ENCODE measurements around the gene GATAD2A.

GATAD2A gene

DNA sequence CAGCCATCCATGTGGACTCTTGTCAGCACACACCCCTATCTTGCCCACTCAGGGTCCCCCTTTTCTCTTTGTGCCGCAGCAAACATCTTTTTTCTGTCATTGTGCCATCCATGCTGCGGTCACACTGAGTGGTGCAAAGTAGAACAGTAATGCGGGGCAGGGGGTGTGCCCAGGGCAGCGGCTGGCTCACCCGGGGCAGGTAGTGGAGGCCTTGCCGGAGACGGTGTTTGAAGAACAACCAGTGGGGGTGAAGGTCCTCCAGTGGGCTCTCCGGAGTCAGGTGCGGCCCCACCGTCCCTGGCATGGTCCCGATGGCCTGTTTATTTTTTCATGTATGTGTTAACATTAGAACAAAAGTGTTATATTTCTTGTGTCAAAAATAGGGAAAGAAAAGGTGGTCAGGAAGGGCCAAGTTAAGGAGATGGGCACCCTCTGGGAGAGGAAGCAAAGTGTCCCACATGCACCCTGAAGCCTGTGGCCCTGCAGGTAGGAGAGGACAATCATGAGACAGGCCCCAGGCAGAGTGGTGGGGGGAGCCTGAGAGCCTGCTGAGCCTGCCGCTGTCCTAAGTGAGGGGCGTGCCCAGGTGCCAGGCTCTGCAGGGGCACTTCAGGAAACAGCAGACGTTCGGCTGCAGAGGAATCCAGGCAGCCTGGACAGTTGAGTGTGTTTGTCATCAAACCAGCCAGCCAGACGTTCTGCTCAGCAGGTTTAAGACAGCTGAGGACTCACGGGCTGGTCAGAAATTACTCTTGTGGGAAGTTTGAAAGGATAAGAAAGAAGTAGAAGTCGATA is 97.5 kb downstream of the GATAD2A start:
- H3K4me3 ChIP-seq (ENCODE audit: low read depth, low read length) = no peak overlapping the region

DNA sequence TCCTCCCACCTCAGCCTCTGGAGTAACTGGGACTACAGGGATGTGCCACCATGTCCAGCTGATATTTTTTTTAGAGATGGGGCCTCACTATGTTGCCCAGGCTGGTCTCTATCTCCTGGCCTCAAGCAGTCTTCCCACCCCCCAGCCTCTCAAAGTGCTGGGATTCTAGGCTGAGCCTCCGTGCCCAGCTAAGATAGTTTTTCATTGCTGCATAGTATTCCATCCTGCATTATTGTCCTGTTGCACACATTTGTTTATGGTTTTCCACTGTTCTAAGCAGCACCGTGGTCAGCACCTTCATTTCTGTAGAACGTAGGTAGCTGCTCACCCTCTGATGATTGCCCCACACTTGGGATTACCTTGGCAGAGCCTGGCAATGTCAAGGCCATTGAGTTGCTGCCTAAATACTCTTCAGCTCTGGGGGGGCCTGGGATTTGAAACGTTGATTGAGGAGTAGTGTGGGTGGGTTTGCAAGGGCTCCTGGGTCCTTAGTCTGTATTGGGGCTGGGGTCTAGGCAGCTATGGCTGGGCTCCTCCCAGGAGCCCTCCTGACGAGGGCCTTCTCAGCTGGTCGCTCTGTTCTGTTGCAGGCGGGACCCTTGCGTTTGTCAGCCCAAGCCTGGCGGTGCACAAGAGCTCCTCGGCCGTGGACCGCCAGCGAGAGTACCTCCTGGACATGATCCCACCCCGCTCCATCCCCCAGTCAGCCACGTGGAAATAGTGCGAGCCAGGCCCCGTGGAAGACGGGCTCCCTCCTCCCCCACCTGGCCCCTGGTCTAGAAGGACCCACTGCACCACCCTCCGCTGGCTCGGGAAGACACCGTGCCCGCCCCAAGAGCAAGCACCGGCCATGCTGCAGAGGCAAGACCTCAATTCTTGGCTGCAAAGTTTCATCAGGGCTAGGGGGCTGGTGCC is 99.5 kb downstream of the GATAD2A start:
- WGBS (ENCODE audit: extremely low coverage, insufficient coverage, insufficient read length) = no CpG with 5 or more reads among the region's 23 CpGs
- Histone ChIP-seq H3K4me1 (ENCODE audit: control insufficient read depth in 1 of 2, insufficient read depth in 2 of 2, low read length in 2 of 2) (no peaks in the 10 kb centered on the region), H3K14ac (ENCODE audit: low read length) (no peak overlapping the region), H4K12ac (ENCODE audit: low read depth, low read length) (no peak overlapping the region), H3K27ac (ENCODE audit: low read depth, low read length) (no peak overlapping the region), H3K79me2 (ENCODE audit: control insufficient read depth, insufficient read depth, low read length, poor library complexity) (no peaks in the 10 kb centered on the region), H4K91ac (ENCODE audit: low read depth, low read length) (no peak overlapping the region), H2AK5ac (ENCODE audit: low read length) (no peak overlapping the region), H3K4ac (ENCODE audit: low read depth, low read length) (no peak overlapping the region), H3K9me3 (ENCODE audit: insufficient read depth, low read depth, low read length) (peaks cover 1% of the 10 kb centered on the region), H2AFZ (ENCODE audit: insufficient read depth, low read length, poor library complexity) (no peak overlapping the region), H3K36me3 (ENCODE audit: control insufficient read depth in 1 of 2, insufficient read depth in 2 of 2, low read length in 2 of 2) (peaks cover 74 to 77% of the 10 kb centered on the region in 2 experiments), H4K8ac (ENCODE audit: low read depth, low read length) (no peak overlapping the region), H3K18ac (ENCODE audit: low read length) (no peak overlapping the region), H3K4me3 (ENCODE audit: low read depth, low read length) (no peak overlapping the region), H2BK5ac (ENCODE audit: low read depth, low read length, poor library complexity) (no peak overlapping the region), H3K79me1 (ENCODE audit: low read length) (no peaks in the 10 kb centered on the region), H3K9ac (ENCODE audit: low read length) (no peak overlapping the region), H3K23ac (ENCODE audit: low read length) (no peak overlapping the region), H2BK12ac (ENCODE audit: low read length) (no peak overlapping the region), H3K27me3 (ENCODE audit: insufficient read depth, low read length) (no peaks in the 10 kb centered on the region), H3K4me2 (ENCODE audit: low read length) (no peak overlapping the region), H2BK120ac (ENCODE audit: insufficient read depth, low read length, poor library complexity) (no peak overlapping the region)
- DNase-seq = no peak

More for the DNA sequence above, 97.5 kb downstream of the GATAD2A start:
- Histone ChIP-seq H3K9ac (ENCODE audit: low read length) (no peak overlapping the region), H3K79me1 (ENCODE audit: low read length) (no peaks in the 10 kb centered on the region), H3K4ac (ENCODE audit: low read depth, low read length) (no peak overlapping the region), H4K8ac (ENCODE audit: low read depth, low read length) (no peak overlapping the region), H2AK5ac (ENCODE audit: low read length) (no peak overlapping the region), H3K27me3 (ENCODE audit: insufficient read depth, low read length) (no peaks in the 10 kb centered on the region), H4K91ac (ENCODE audit: low read depth, low read length) (no peak overlapping the region), H3K18ac (ENCODE audit: low read length) (no peak overlapping the region), H3K79me2 (ENCODE audit: control insufficient read depth, insufficient read depth, low read length, poor library complexity) (no peaks in the 10 kb centered on the region), H2BK5ac (ENCODE audit: low read depth, low read length, poor library complexity) (no peak overlapping the region), H2BK12ac (ENCODE audit: low read length) (no peak overlapping the region), H2AFZ (ENCODE audit: insufficient read depth, low read length, poor library complexity) (no peak overlapping the region), H3K23ac (ENCODE audit: low read length) (no peak overlapping the region), H2BK120ac (ENCODE audit: insufficient read depth, low read length, poor library complexity) (no peak overlapping the region), H3K36me3 (ENCODE audit: control insufficient read depth in 1 of 2, insufficient read depth in 2 of 2, low read length in 2 of 2) (peaks cover 87 to 94% of the 10 kb centered on the region in 2 experiments), H3K14ac (ENCODE audit: low read length) (no peak overlapping the region), H3K9me3 (ENCODE audit: insufficient read depth, low read depth, low read length) (peaks cover 1% of the 10 kb centered on the region), H4K12ac (ENCODE audit: low read depth, low read length) (no peak overlapping the region), H3K27ac (ENCODE audit: low read depth, low read length) (no peak overlapping the region), H3K4me2 (ENCODE audit: low read length) (no peak overlapping the region), H3K4me1 (ENCODE audit: control insufficient read depth in 1 of 2, insufficient read depth in 2 of 2, low read length in 2 of 2) (no peaks in the 10 kb centered on the region)
- no peak for DNase-seq
- no CpG with 5 or more reads among the region's 18 CpGs for WGBS (ENCODE audit: extremely low coverage, insufficient coverage, insufficient read length)

GRCh38 chr19:19505669-19506326 is 100.3 kb downstream of the GATAD2A start:
- Histone ChIP-seq H3K4me3 (ENCODE audit: low read depth, low read length) (no peak overlapping the region), H3K36me3 (ENCODE audit: control insufficient read depth in 1 of 2, insufficient read depth in 2 of 2, low read length in 2 of 2) (peaks cover 67 to 70% of the 10 kb centered on the region in 2 experiments), H4K91ac (ENCODE audit: low read depth, low read length) (no peak overlapping the region), H4K8ac (ENCODE audit: low read depth, low read length) (no peak overlapping the region), H3K4me1 (ENCODE audit: control insufficient read depth in 1 of 2, insufficient read depth in 2 of 2, low read length in 2 of 2) (no peaks in the 10 kb centered on the region), H3K79me2 (ENCODE audit: control insufficient read depth, insufficient read depth, low read length, poor library complexity) (no peaks in the 10 kb centered on the region), H3K9me3 (ENCODE audit: insufficient read depth, low read depth, low read length) (no peaks in the 10 kb centered on the region), H3K4me2 (ENCODE audit: low read length) (no peak overlapping the region), H3K23ac (ENCODE audit: low read length) (no peak overlapping the region), H3K27me3 (ENCODE audit: insufficient read depth, low read length) (no peaks in the 10 kb centered on the region), H4K12ac (ENCODE audit: low read depth, low read length) (no peak overlapping the region), H3K18ac (ENCODE audit: low read length) (no peak overlapping the region), H2BK120ac (ENCODE audit: insufficient read depth, low read length, poor library complexity) (no peak overlapping the region), H2AFZ (ENCODE audit: insufficient read depth, low read length, poor library complexity) (no peak overlapping the region), H2BK12ac (ENCODE audit: low read length) (no peak overlapping the region), H3K9ac (ENCODE audit: low read length) (no peak overlapping the region), H3K27ac (ENCODE audit: low read depth, low read length) (no peak overlapping the region), H3K14ac (ENCODE audit: low read length) (no peak overlapping the region), H3K79me1 (ENCODE audit: low read length) (no peaks in the 10 kb centered on the region), H2AK5ac (ENCODE audit: low read length) (no peak overlapping the region), H2BK5ac (ENCODE audit: low read depth, low read length, poor library complexity) (no peak overlapping the region), H3K4ac (ENCODE audit: low read depth, low read length) (no peak overlapping the region)
- no CpG with 5 or more reads among the region's 27 CpGs for WGBS (ENCODE audit: extremely low coverage, insufficient coverage, insufficient read length)
- DNase-seq = no peak

DNA sequence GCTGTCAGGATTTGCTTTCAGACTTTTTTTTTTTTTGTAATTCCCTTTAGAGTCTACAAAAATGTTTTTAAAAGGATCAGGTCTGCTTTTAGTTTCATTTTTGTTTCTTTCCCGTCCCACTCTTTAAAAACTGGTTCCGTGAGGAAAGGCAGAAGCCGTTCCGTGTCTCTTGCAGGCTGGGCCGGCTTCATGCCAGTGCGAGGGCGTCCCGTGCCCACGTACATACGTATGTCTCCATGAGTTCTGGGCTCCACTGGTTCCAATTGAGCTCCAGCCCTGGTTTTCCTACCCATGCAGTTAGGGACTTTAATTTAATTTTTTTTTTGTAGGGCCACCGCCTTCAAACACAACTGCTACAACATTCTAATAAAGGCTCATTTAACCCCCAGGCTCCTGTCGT is 101.1 kb downstream of the GATAD2A start:
- Histone ChIP-seq H3K36me3 (ENCODE audit: control insufficient read depth in 1 of 2, insufficient read depth in 2 of 2, low read length in 2 of 2) (peaks cover 60 to 62% of the 10 kb centered on the region in 2 experiments), H2BK12ac (ENCODE audit: low read length) (no peak overlapping the region), H2BK5ac (ENCODE audit: low read depth, low read length, poor library complexity) (no peak overlapping the region), H3K4me2 (ENCODE audit: low read length) (no peak overlapping the region), H3K4me1 (ENCODE audit: control insufficient read depth in 1 of 2, insufficient read depth in 2 of 2, low read length in 2 of 2) (no peaks in the 10 kb centered on the region), H2BK120ac (ENCODE audit: insufficient read depth, low read length, poor library complexity) (no peak overlapping the region), H3K9me3 (ENCODE audit: insufficient read depth, low read depth, low read length) (no peaks in the 10 kb centered on the region), H4K91ac (ENCODE audit: low read depth, low read length) (no peak overlapping the region), H2AK5ac (ENCODE audit: low read length) (no peak overlapping the region), H3K23ac (ENCODE audit: low read length) (no peak overlapping the region), H3K4ac (ENCODE audit: low read depth, low read length) (no peak overlapping the region), H3K27me3 (ENCODE audit: insufficient read depth, low read length) (no peaks in the 10 kb centered on the region), H4K12ac (ENCODE audit: low read depth, low read length) (no peak overlapping the region), H3K79me1 (ENCODE audit: low read length) (no peaks in the 10 kb centered on the region), H2AFZ (ENCODE audit: insufficient read depth, low read length, poor library complexity) (no peak overlapping the region), H3K18ac (ENCODE audit: low read length) (no peak overlapping the region), H4K8ac (ENCODE audit: low read depth, low read length) (no peak overlapping the region), H3K9ac (ENCODE audit: low read length) (no peak overlapping the region), H3K27ac (ENCODE audit: low read depth, low read length) (no peak overlapping the region), H3K4me3 (ENCODE audit: low read depth, low read length) (no peak overlapping the region), H3K14ac (ENCODE audit: low read length) (no peak overlapping the region), H3K79me2 (ENCODE audit: control insufficient read depth, insufficient read depth, low read length, poor library complexity) (no peaks in the 10 kb centered on the region)
- no peak for DNase-seq
- no CpG with 5 or more reads among the region's 12 CpGs for WGBS (ENCODE audit: extremely low coverage, insufficient coverage, insufficient read length)

Data from trophoblast cell (in vitro differentiated cells and primary cell).